Measurements from ENCODE around the gene CDC42BPA.

DNA sequence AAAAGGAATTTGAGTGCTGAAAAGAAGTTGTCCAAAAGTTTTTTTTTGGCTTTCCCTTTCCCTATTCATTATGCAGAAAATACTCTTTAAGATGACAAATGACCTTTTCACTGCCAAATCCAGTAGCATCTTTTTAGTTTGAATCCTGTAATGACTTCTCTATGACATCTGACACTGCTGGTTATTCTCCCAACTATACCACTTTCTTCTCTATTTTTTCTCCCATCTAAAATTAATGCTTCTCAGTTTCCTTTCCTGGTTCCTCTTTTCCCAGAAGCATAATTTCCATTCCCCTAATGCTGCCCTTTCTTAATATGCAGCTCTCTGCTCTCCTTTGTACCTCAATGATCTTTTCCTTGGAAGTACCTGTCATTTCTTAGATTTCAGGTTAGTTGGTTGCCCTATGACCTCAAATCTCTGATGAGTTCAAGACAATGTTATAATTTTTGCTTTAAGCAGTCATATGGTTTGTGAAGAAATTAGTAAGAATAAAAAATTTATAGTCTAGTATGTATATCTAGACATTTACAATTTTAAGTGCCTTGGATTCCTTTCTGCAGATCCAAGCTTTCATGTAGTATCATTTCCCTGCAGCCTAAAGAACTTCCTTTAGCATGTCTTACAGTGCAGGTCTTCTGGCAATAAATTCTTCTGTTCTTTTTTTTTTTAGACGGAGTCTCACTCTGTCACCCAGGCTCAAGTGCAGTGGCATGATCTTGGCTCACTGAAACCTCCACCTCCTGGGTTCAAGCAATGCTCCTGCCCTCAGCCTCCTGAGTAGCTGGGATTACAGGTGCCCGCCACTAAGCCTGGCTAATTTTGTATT, 150.8 kb downstream of the CDC42BPA start:
- TF ChIP-seq, protein P1, sequence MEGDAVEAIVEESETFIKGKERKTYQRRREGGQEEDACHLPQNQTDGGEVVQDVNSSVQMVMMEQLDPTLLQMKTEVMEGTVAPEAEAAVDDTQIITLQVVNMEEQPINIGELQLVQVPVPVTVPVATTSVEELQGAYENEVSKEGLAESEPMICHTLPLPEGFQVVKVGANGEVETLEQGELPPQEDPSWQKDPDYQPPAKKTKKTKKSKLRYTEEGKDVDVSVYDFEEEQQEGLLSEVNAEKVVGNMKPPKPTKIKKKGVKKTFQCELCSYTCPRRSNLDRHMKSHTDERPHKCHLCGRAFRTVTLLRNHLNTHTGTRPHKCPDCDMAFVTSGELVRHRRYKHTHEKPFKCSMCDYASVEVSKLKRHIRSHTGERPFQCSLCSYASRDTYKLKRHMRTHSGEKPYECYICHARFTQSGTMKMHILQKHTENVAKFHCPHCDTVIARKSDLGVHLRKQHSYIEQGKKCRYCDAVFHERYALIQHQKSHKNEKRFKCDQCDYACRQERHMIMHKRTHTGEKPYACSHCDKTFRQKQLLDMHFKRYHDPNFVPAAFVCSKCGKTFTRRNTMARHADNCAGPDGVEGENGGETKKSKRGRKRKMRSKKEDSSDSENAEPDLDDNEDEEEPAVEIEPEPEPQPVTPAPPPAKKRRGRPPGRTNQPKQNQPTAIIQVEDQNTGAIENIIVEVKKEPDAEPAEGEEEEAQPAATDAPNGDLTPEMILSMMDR (IDR thresholded peaks at IDR 0.05) = no peak
- no peak for TF ChIP-seq POLR2A (IDR thresholded peaks at IDR 0.05)
